ENCODE measurements around the gene SCARF1.

Gene SCARF1

DNA sequence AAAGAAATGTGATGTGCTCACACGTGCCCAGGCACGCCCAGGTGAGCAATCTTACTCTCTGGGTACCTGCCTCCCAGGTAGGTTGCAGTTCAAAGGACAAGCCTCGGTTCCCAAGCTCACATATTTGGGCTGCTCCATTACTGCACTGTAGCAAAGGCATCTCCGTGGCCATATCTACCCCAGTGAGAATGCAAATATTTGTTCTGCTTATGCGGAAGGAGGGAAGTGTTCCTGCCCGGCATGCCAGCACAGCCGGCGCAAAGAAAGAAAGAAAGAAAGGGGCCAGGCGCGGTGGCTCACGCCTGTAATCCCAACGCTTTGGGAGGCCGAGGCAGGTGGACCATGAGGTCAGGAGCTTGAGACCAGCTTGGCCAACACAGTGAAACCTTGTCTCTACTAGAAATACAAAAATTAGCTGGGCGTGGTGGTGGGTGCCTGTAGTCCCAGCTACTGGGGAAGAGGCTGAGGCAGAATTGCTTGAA lies 47.6 kb downstream of the SCARF1 start:
- no peak for DNase-seq

DNA sequence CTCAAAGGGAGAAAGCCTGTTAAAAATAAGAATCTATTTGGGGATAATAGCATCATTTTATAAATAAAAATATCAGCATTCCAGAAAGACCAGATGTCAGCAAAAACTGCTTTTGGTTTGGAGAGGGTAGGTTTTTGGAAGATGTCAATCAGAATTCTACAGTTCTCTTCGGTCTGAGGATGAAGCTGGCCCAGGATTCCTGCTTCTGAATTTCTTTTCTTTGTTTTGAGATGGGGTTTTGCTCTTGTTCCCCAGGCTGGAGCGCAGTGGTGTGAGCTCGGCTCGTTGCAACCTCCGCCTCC lies 52.0 kb downstream of the SCARF1 start:
- no peak for DNase-seq

DNA sequence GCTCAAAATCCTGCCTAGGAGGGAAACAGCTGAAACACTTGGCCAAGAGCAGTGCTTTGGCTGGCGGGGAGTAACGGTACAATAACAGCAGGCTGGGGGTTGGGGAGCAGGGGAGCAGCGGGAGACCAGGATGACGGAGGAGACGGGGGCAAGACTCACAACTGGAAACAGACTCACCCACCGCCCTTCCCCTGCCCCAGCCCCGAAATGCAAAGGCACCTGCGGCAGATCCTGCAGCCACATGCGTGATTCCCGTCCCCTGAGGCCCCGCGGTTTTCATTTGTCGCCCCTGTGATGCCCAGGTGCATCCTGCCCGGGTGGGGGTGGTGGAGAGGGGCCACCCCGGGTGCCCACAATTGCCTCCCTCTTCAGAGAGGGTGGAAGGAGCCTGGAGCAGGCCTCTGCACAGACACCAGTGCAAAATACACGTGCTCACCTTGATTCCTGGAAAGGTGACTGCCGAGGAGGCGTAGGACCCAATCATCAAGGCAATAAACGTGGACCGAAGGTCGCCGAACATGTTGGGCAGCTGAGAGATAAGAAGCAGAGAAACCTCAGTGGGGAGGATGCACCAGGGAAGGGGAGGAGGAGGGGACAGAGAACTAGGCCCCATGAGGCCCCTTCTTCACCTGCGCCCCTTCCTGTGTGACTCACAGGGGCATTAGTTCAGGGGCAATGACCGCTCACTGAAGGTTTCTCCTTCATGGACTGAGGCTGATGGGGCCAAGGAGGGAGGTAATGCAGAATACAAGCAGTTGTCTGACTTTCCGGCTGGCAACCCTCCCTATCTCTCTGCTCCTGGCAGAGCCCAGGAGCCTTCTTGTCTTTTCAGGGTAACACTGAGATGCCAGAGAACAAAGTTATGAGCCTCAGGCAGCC lies 52.5 kb downstream of the SCARF1 start:
- no peak for DNase-seq

DNA sequence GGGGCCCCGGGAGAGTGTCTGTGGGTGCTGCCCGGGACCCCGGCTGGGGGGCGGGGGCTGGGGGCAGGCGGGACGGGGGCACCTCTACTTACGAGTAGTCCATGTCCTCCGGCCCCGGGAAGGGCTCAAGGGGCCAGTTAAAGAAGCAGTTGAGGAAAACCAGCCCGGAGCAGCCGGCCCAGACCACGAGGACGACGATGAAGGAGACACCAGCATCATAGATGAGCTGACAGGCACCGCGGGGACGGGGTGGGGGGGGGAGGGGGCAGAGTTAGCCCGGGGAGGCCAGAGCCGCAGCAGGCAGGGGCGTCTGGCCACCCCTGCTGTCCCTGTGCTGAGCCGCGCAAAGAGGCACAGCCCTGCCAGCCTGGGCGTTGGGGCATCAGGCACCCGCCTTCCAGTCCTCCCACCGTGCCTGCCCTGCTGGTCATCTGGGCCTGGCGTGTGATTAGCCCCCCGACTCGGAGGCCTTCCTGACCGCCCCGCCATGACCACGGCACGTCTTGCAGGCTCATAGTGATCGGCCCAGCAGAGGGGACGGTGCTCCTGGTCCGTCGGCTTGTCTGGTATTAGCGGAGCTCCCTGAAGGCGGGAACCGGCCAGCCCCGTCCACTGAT lies 54.0 kb downstream of the SCARF1 start:
- DNase-seq = no peak

DNA sequence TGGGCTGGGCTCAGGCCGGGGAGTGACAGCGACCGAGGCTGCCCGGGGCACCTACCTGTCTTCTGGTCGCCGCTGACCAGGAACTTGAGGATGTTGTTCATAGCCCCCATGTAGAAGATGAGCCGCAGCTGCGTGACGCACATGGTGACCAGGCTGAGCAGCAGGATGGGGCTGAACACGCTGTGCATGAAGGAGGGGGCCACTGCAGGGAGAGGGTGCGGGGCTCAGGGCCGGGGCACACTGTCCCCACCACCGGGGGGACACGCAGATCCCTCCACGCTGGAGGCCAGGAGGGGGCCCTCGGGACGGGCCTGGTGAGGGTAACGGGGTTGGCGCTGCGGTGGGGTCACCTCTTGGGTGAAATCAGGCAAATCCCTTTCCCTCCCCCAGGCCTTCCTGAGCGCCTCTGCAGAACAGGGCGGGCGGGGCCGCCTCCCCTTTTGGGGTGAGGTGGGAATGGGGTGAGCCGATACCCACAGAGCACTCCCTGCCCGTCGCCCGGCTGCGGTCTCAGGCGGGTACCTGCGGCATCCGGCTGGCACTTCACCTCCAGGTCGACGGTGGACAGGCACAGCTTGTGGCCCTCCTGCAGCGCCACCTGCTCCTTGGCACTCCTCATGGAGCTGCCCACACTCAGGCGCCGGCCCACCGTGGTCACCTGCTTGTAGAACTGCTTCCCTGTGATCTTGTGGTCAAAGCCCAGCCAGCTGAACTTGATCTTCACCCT lies 54.6 kb downstream of the SCARF1 start:
- no peak for DNase-seq

DNA sequence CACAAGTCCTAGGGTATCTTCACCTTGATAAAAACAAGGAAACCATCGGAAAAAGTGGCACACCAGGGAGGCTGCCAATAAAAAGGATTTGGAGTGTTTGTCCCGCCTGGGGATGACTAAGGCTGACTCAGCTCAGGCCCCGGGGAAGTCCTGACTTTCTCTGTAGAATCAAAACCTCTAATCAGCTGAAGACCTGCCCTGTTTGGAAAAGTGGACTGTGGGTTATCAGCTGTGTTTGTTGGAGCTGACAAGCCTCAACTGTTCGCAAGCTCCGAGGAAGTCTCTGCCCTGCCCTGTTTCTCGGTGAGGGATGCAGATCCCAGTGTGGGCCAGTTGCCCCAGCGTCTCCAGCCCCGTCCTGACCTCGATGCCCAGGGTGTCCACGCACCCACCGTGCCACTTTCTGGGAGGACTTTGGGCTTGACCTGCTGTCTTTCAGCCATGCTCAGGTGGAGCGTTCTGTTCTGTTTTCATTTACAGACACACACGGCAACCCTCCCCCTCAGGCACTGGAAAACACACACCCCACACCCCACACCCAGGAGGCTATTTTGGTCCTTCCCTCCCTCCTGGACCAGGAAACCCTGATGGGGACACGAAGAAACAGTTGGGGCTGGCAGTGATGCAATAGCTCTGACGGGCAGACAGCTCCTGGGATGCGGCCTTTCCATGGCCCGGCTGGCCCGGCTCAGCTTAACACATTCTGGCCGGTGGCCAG lies 55.3 kb downstream of the SCARF1 start:
- DNase-seq = no peak

DNA sequence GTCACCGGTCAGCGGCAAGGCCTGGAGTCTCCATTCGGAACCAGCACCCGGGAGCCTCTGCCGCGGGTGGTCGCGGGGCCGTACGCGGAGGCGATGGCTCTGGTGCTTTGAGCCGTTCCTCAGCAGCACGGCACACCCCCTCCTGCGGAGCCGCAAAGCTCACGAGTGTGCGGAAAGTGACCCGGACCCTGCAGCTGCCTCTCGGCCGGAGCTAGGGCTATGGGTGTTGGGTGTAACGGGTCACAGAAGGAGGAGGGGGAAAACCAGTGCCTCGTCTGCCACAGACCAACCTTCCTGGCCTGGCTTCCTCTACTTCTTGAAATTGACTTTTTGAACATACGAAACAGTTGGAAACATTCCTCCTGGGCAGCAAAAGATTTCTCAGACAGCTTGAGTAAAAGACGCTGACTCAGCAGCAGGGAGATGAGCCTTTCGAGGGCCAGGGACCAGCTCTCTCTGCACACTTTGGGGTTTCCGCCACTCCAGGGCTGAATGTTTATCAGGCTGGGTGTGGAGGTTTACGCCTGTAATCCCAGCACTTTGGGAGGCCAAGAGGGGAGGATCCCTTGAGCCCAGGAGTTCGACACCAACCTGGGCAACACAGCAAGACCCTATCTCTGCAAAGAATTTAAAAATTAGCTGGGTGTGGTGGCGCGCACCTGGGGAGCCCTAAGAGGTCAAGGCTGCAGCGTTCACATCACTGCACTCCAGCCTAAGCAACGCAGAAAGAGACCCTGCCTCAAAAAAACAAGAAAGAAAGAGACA lies 56.5 kb downstream of the SCARF1 start:
- no peak for DNase-seq

DNA sequence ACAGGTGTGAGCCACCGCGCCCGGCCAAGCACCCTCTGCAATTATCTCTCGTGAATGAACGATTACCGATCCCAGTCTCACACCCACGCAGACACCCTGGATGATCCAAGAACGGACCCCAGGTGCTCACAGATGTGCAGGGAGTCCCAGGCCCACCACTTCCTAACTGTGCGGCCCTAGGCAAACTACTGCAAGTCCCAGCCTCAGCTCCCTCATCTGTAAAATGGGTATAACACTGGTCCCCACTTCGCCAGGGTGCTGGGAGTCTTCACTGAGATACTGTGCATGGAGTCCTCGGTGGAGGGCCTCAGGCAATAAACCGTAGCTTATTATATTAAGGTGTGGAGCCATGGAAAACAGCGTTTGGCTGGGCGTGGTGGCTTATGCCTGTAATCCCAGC lies 61.4 kb downstream of the SCARF1 start:
- DNase-seq = no peak

All from COR-L47 (cell line).